ES-I3 (cell line): ENCODE measurements around the gene TMEM119.
A peak's percentile ranks its signal among the peaks of the same experiment; 100 is the strongest.
"Not testable (repeated sequence)": the region's sequence is repeated elsewhere in the genome, so short reads cannot be mapped to it uniquely, and the experiment has no call there.

Experiments
- H3K36me3 ChIP-seq: 2 replicates; pipeline ENCODE4 v1.6.1; 2013; ENCODE audit warnings: mild to moderate bottlenecking, low read length, control low read depth, moderate library complexity; ENCODE audit not compliant: insufficient read depth
- H3K4me1 ChIP-seq: 2 replicates; pipeline ENCODE4 v1.6.1; 2013; ENCODE audit warnings: mild to moderate bottlenecking, control low read depth, low read length; ENCODE audit not compliant: insufficient read depth
- H3K9ac ChIP-seq: 2 replicates; pipeline ENCODE4 v1.6.1; 2013; ENCODE audit warnings: low read depth, mild to moderate bottlenecking, low read length, moderate library complexity
- H3K9me3 ChIP-seq: 2 replicates; pipeline ENCODE4 v1.6.1; 2013; ENCODE audit warnings: mild to moderate bottlenecking, low read length, moderate library complexity; ENCODE audit not compliant: control insufficient read depth, insufficient read depth

TMEM119 gene

GRCh38 chr12:108638141-108638827 is 40.4 kb upstream of the TMEM119 start:
- peak overlapping the region; percentile 1; the same call in 1 of the 2 replicates for H3K9ac ChIP-seq
- H3K36me3 ChIP-seq, result 0 out of 2 replicates have a peak, but pooled peaks cover 2% of the 10 kb centered on the region
- peaks cover 51% of the 10 kb centered on the region for H3K4me1 ChIP-seq
- no peaks in the 10 kb centered on the region for H3K9me3 ChIP-seq

GRCh38 chr12:108637222-108637971 is 39.5 kb upstream of the TMEM119 start:
- Histone ChIP-seq H3K9me3 (no peaks in the 10 kb centered on the region), H3K4me1 (peaks cover 51% of the 10 kb centered on the region), H3K9ac (no peak overlapping the region), H3K36me3 (no peaks in the 10 kb centered on the region)

GRCh38 chr12:108635997-108636808 is 38.3 kb upstream of the TMEM119 start:
- Histone ChIP-seq H3K9ac (no peak overlapping the region), H3K9me3 (no peaks in the 10 kb centered on the region), H3K36me3 (no peaks in the 10 kb centered on the region), H3K4me1 (peaks cover 43% of the 10 kb centered on the region)

GRCh38 chr12:108635201-108635996 is 37.5 kb upstream of the TMEM119 start:
- no peak overlapping the region for H3K9ac ChIP-seq
- no peaks in the 10 kb centered on the region for H3K36me3 ChIP-seq
- no peaks in the 10 kb centered on the region for H3K9me3 ChIP-seq
- H3K4me1 ChIP-seq, result peaks cover 42% of the 10 kb centered on the region

- Histone ChIP-seq H3K9me3 (no peaks in the 10 kb centered on the region), H3K4me1 (peaks cover 49% of the 10 kb centered on the region), H3K9ac (no peak overlapping the region), H3K36me3 (no peaks in the 10 kb centered on the region)
Measured at GRCh38 chr12:108634341-108634751, 36.5 kb upstream of the TMEM119 start.

GRCh38 chr12:108633534-108634248 is 35.8 kb upstream of the TMEM119 start, which contains the start of gene SELPLG:
SELPLG (minus strand) TSS chr12:108633894; CDS start chr12:108624307, 9,587 bp downstream.
- Histone ChIP-seq H3K36me3 (no peaks in the 10 kb centered on the region), H3K9me3 (no peaks in the 10 kb centered on the region), H3K4me1 (peaks cover 47% of the 10 kb centered on the region), H3K9ac (no peak within 1 kb of the TSS)

- H3K36me3 ChIP-seq, result no peaks in the 10 kb centered on the region
- no peaks in the 10 kb centered on the region for H3K9me3 ChIP-seq
- no peak overlapping the region for H3K9ac ChIP-seq
- H3K4me1 ChIP-seq, result peaks cover 47% of the 10 kb centered on the region
Measured at GRCh38 chr12:108633081-108633533, 35.2 kb upstream of the TMEM119 start.

- peaks cover 35% of the 10 kb centered on the region for H3K4me1 ChIP-seq
- not testable (repeated sequence) for H3K36me3 ChIP-seq, H3K9me3 ChIP-seq, H3K9ac ChIP-seq
Measured at GRCh38 chr12:108631261-108631660, 33.4 kb upstream of the TMEM119 start.

- Histone ChIP-seq H3K36me3 (no peaks in the 10 kb centered on the region), H3K9ac (no peak overlapping the region), H3K4me1 (peaks cover 35% of the 10 kb centered on the region), H3K9me3 (no peaks in the 10 kb centered on the region)
Measured at GRCh38 chr12:108630481-108631207, 32.8 kb upstream of the TMEM119 start.

GRCh38 chr12:108629824-108630476 is 32.1 kb upstream of the TMEM119 start:
- Histone ChIP-seq H3K9ac (no peak overlapping the region), H3K36me3 (no peaks in the 10 kb centered on the region), H3K9me3 (no peaks in the 10 kb centered on the region), H3K4me1 (peaks cover 32% of the 10 kb centered on the region)

GRCh38 chr12:108629151-108629550 is 31.3 kb upstream of the TMEM119 start:
- Histone ChIP-seq H3K9ac (no peak overlapping the region), H3K4me1 (peaks cover 29% of the 10 kb centered on the region), H3K36me3 (no peaks in the 10 kb centered on the region), H3K9me3 (no peaks in the 10 kb centered on the region)

- peaks cover 30% of the 10 kb centered on the region for H3K4me1 ChIP-seq
- no peaks in the 10 kb centered on the region for H3K9me3 ChIP-seq
- no peaks in the 10 kb centered on the region for H3K36me3 ChIP-seq
- H3K9ac ChIP-seq, result no peak overlapping the region
Measured at GRCh38 chr12:108627134-108627920, 29.4 kb upstream of the TMEM119 start.
